ENCODE data around the gene NUDT21.
"Not testable (repeated sequence)": the region's sequence is repeated elsewhere in the genome, so short reads cannot be mapped to it uniquely, and the experiment has no call there.

NUDT21 gene

GRCh38 chr16:56415875-56416274 is 35.3 kb downstream of the NUDT21 start:
- DNase-seq, result no peak

DNA sequence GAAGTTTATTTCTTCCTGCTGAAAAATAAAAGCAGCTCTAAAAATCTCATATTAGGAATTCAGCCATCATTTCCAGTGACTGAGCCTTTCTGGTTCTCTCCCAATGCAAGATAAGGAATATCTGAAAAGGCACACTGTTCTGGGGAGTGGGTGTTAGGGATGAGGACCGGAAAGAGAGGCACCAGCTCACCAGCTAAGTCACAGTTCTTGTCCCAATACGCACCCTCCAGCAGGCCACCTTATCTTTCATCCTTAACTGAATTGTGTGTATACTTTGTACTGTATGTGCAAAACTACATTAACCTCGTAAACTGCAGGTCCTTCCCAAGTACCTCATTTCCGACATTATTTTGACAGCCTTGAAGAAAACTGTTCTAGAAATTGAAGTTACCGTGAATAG is 36.8 kb downstream of the NUDT21 start:
- no peak for DNase-seq

DNA sequence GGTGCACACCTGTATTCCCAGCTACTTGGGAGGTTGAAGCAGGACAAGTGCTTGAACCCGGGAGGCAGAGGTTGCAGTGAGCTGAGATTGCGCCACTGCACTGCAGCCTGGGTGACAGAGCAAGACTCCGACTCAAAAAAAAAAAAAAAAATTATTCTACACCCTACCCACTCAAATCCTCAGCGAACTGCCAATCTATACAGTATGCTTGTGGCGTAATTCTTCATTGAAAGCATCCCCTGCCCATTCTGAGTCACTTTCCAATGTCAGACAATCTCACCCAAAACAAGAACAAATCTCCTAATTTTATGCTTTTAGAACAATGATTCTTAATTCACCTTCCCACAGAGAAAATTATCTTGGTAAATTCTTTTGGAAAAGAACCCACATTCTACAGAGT is 37.8 kb downstream of the NUDT21 start:
- no peak for DNase-seq

GRCh38 chr16:56411624-56412023 is 39.5 kb downstream of the NUDT21 start:
- DNase-seq, result no peak

DNA sequence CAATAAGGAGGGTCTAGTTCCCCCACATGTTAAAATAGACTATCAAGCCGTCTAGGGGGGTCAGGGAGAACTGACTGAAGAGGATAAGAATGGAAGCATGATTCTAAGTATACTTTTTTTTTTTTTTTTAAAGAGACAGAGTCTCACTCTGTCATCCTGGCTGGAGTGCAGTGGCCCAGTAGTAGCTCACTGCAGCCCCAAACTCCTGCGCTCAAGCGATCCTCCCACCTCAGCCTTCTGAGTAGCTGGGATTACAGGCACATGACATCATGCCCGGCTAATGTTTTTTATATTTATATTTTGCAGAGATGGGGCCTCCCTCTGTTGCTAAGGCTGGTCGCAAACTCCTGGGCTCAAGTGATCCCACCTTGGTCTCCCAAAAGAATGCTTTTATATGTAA is 40.0 kb downstream of the NUDT21 start:
- no peak for DNase-seq

- no peak for DNase-seq
Measured at GRCh38 chr16:56409195-56409594, 41.9 kb downstream of the NUDT21 start.

GRCh38 chr16:56408379-56409098 is 42.6 kb downstream of the NUDT21 start:
- no peak for DNase-seq

DNA sequence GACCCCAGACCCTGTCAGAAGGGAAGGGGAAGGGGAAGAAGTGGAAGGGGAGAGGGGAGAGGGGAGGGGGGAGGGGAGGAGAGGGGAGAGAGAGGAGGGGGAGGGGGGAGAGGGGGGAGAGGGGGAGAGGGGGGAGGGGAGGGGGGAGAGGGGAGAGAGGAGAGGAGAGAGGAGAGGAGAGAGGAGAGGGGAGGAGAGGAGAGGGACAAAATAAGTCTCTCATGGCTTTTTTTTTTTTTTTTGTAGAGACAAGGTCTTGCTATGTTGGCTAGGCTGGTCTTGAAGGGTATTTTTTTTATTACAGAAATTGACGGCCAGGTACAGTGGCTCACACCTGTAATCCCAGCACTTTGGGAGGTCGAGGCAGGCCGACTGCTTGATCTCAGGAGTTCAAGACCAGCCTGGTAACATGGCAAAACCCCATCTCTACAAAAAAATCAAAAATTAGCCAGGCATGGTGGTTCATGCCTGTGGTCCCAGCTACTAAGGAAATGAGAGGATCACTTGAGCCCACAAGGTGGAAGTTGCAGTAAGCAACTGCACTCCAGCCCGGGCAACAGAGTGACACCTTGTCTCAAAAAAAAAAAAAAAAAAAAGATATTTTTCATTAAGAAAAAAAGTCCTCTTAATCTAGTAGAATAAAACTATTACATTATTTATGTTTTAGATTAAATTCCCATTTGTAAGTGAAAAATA is 45.0 kb downstream of the NUDT21 start:
- DNase-seq, result no peak

GRCh38 chr16:56401482-56401881 is 49.6 kb downstream of the NUDT21 start:
- DNase-seq, result no peak

GRCh38 chr16:56400458-56400857 is 50.7 kb downstream of the NUDT21 start:
- no peak for DNase-seq

DNA sequence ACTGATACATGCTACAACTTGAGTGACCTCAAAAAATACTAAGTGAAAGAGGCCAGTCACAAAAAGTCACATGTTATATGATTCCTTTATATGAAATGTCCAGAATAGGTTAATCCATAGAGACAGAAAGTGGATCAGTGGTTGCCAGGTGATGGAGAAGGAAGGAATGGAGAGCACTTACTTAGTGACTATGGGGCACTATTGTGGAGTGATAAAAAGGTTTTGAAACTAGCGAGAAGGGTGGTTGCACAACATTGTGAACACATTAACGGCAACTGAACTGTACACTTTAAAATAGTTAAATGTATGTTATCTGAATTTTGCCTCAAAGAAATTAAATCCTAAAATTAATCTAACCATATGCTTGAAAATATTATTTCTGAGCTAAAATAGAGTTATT is 51.6 kb downstream of the NUDT21 start:
- no peak for DNase-seq

DNA sequence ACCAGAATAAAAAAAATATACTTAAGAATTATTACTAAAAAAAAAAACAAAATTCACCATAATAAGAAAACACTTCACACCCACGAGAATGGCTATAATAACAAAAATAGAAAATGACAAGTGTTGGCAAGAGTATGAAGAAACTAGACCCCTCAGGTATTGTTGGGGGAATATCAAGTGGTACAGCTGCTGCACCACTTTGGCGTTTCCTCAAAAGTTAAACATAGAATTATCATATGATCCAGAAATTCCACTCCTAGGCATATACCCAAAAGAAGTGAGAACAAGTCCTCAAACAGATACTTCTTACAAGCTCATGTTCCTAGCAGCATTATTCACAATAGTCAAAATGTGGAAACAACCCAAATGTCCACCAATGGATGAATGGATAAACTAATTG is 52.1 kb downstream of the NUDT21 start:
- no peak for DNase-seq

GRCh38 chr16:56396724-56397123 is 54.4 kb downstream of the NUDT21 start:
- not testable (repeated sequence) for DNase-seq

DNA sequence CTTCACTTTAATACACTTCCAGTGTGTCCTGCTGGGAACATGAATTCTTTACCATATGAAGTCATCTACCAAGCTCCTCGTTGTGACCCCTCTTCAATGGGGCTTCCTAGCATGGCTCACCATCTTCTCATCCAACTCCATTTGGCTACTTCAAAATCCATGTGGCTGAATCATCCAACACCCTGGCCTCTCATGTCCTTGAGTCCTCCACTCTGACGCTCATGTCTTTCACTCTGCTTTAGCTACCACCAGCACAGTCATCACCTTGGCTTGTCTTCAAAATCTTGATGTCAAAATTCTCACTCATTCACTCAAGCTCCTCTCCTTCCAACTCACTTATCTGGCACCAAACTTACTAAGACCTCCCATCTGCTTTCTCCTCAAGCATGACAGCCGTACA is 61.6 kb downstream of the NUDT21 start:
- no peak for DNase-seq

DNA sequence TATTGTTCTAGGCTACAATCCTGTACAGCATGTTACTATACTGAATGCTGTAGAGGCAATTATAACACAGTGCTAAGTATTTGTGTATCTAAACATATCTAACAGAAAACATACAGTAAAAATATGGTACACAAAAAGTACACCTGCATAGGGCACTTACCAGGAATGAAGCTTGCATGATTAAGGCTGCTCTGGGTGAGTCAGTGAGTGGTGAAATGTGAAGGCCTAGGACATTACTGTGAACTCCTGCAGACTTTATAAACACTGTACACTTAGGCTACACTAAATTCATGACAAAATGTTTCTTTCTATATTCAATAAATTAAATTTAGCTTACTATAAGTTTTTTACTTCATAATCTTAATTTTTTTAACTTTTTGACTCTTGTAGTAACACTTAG is 62.9 kb downstream of the NUDT21 start:
- DNase-seq, result no peak

DNA sequence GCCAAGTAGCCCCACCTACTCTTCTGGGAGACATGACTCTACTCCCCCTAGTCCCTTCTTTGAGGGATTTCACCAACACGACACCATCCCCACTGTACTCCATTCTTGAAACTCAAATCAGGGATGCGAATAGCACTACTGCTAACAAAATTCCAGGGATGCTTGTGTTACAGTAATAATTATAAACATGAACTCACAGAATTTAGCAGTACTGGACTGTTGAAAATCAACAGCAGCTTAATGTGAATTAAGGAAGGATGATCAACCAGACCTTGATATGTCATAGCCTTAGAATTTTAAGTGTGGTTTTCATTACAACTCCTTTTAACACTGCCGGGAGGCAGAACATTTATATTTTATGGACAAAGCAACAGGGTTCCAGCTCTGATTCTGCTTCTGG is 63.7 kb downstream of the NUDT21 start:
- DNase-seq, result no peak

- no peak for DNase-seq
Measured at GRCh38 chr16:56384074-56384721, 66.9 kb downstream of the NUDT21 start.

DNA sequence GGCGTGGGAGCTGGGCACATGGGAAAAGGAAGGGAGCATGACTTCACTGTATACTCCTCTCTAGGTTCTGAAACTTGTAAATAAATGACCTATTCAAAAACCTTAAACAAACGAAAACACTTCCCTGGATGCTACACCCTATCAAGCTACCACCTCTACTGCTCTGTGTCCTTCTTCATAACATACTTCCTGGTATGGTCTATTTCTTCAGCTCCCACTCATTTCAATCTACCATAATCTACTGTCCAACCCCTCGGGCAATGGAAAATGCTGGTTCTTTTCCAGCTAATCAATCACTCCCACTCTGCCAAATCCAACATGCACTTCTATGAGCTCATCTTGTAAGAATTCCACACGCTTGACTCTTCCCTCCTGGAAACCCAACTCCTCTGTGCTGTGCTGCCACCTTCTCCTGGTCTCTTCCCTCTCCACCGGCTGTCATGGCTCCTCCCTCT is 68.2 kb downstream of the NUDT21 start:
- DNase-seq, result no peak

- DNase-seq, result no peak
Measured at GRCh38 chr16:56382459-56382858, 68.7 kb downstream of the NUDT21 start.

GRCh38 chr16:56380778-56381485 is 70.2 kb downstream of the NUDT21 start:
- not testable (repeated sequence) for DNase-seq

All from NCI-H526 treated with DMSO at 0.1 percent for 48 hours (cell line).